ENCODE results near the gene LSG1.
"Not testable (repeated sequence)": the region's sequence is repeated elsewhere in the genome, so short reads cannot be mapped to it uniquely, and the experiment has no call there.

LSG1 gene

GRCh38 chr3:194654443-194654842 is 17.5 kb downstream of the LSG1 start:
- no peak for DNase-seq

GRCh38 chr3:194647747-194648146 is 24.2 kb downstream of the LSG1 start:
- no peak for DNase-seq

DNA sequence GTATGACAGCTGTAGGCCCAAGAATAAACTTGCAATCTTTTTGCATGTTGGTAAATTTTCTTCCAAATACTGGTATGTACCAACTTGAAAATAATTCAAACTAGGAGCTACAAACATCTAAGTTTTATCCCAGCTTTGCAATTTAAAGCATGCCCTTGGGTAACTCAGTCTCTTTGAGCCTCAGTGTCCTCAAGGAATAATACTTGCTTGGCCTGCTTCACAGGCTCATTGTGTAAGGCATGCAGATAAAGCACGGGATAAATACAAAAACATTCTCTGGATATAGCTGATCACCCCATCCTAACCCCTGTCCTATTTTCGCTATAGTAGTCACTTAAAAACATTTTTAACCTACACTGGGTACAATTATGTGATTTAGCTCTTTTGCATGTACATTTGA is 29.2 kb downstream of the LSG1 start:
- DNase-seq: no peak

DNA sequence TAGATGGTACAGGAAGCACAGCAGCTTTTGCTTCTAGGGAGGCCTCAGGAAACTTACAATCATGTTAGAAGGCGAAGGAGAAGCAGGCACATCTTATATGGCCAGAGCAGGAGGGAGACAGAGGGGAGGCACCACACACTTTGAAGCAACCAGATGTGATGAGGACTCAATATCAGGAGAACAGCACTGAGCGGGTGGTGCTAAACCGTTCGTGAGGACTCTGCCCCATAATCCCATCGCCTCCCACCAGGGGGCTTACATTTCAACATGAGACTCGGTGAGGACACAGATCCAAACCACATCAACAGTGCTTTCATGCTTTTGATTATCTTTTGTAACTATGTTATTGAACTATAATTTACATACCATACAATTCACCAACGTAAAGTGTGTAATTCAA is 31.2 kb downstream of the LSG1 start:
- peak; percentile 6 to 65 (median 24) for DNase-seq

GRCh38 chr3:194638991-194639605 is 32.9 kb downstream of the LSG1 start:
- DNase-seq: no peak

- no peak for DNase-seq
Observed at GRCh38 chr3:194637541-194638400, 34.2 kb downstream of the LSG1 start.

- DNase-seq: no peak
Observed at GRCh38 chr3:194637066-194637465, 34.9 kb downstream of the LSG1 start.

DNA sequence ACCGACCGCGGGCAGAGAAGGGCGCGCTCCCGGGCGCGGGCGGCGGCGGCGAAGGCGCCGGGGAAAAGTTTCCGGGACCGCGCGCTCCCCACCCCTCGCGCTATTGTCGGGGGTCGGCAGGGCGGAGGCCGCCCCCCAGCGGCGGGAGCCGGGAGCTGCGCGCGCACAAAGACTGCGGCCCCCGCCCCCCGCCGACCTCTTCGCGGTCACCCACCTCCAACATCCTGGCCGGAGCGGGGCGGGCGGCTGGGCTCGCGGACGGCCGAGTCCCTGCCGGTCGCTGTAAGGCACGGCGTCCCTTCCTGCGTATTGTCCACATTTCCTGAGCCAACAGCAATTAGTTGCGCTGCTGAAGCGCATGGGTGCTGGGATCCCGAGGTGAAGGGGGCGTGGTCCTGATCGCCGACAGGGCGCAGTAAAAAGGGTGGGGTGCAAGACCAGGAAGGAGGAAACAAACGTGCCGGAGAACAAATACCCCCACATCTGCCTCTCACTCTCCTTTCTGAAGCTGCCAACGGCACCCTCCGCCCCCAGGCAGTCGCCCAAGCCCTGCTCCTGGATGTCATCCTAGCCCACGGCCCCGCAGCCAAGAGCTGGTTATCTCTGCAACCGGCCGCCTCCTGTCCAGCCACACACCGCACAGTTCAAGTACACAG is 38.5 kb downstream of the LSG1 start, which contains the start of gene TMEM44:
TSS of gene TMEM44 (minus strand) at position 71 of the 656 bp plus-strand sequence. CDS start 204 bp downstream, outside the sequence.
- peak; percentile 21 to 60 (median 46) for DNase-seq

GRCh38 chr3:194632809-194633348 is 39.1 kb downstream of the LSG1 start:
- no peak for DNase-seq

DNA sequence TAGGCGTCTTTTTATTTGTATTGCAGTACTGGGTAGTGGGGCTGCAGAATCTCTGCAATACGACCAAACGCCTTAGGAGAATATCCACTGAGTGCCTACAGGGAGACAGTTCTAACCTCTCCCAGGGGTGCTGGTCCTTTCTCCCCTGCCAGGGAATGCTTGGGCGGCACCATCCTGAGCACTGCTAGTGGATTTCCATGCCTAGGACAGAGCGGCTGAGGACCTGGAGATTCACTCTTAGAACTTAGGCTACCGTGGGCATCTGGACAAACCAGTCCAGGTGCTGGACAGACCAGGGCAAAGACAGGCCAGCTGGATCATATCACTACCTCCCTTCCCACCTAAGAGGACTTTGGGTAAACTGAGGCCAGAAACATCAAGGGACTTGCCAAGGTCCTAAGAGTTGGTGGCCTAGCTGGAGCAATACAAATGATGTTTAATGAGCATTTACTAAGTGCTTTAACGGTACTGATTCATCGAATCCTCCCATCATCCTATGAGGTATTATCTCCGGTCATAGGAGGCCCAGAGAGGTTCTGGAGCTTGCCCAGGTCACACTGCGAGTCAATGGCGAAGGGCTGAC is 39.7 kb downstream of the LSG1 start:
- DNase-seq: no peak

DNA sequence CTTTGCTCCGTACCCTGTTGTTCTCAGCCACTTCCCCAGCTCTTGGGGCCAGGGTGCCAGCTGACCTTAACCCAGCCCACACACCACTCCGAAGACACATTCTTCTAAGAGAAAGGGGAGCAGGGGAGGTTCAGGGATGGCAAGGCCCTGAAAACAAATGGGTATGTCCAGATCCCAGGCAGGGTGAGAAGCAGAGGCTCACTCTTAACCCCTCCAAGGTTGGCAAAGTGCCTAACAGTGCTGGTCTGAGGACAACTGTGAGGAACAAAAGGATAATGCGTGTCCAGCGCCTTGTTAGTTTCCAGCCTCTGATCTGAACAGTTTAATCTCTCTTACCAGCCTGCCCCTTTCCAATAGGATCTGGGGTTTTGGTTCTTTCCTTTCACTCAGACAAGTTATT is 40.3 kb downstream of the LSG1 start:
- DNase-seq: no peak

GRCh38 chr3:194630681-194631080 is 41.3 kb downstream of the LSG1 start:
- not testable (repeated sequence) for DNase-seq

GRCh38 chr3:194624956-194625355 is 47.0 kb downstream of the LSG1 start:
- DNase-seq: no peak

DNA sequence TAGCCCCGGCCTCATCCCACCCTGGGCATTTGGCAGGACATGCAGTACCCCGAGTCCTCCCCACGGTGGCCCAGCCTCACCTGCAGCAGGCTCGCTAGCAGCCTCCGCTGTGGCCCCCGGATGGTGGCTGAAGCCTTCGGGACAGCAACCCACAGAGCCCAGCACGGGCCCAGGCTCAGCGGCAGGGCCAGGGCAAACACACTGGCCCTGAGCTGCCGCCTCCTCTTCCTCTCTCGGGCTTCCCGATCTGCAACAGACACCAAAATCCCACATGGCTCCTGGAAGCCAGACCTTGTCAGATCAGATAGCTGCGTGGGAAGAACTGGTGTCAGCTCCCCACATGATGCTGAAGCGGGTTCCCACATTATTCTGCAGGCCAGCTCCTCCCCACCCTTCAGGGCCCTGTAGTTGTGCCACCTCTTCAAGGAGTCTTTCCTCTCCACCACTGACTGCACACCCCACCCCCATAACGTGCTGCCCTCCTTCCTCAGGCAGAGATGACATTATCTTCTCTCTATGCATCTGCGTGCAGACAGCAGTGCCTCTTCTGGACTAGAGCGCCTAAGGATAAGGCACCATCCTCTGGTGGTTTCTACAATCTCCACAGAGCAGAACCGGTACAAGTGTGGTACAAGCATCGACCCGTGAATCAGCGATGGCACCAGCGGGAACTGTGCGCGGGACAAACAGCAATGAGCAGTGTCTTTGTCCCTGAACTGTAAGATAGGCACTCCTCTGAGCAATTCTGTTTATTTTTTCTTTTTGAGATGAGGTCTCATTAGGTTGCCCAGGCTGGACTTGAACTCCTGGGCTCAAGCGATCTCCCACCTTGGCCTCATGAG is 48.3 kb downstream of the LSG1 start:
- no peak for DNase-seq

- DNase-seq: no peak
Observed at GRCh38 chr3:194622621-194623340, 49.2 kb downstream of the LSG1 start.

DNA sequence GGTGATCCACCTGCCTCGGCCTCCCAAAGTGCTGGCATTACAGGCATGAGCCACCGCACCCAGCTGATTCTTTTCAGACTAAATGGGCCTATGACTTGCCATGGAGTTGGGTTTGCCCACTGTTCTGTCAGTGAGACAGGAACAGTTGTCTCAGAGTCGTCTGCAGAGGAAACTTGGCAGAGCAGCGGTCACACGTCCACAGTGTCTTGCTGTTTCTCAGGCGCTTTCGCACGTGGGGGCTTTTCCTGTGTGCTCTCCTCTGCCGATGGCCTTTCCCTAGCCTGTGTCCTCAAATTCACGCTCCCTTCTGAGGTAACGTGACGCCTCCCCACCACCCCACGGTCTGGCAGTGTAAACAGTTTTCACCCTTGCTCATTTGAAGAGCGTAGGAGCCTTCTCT is 50.0 kb downstream of the LSG1 start:
- no peak for DNase-seq

DNA sequence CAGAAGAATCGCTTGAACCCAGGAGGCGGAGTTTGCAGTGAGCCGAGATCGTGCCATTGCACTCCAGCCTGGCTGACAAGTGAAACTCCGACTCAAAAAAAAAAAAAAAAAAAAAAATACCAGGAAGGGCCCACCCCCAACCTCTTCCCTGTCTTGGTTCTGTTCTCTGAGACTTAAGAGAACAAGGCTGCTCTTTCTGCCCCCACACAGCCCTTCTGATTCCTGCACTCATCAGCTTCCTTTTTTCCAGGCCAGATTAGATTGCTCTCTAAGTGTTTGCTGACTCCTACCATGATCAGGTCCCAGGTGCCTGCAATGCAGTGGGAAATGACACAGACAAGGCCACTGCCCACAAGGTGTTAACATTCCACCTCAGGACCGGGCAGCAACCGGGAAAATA is 51.8 kb downstream of the LSG1 start:
- DNase-seq: no peak

DNA sequence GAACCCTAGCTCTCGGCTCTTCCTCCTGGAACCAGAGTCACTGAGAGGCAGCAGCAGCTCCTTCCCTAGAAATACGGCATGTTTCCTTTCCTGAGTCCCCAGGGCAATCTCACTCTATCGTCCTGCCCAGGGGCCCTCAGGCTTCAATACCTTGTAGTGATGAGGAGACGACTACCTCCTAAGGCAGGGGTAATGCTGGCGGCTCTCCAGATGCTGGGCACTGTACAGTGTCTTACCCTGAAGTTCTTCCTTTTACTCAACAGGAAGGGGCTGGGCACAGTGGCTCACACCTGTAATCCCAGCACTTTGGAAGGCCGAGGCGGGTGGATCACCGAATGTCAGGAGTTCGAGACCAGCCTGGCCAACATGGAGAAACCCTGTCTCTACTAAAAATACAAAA is 52.2 kb downstream of the LSG1 start:
- DNase-seq: no peak

DNA sequence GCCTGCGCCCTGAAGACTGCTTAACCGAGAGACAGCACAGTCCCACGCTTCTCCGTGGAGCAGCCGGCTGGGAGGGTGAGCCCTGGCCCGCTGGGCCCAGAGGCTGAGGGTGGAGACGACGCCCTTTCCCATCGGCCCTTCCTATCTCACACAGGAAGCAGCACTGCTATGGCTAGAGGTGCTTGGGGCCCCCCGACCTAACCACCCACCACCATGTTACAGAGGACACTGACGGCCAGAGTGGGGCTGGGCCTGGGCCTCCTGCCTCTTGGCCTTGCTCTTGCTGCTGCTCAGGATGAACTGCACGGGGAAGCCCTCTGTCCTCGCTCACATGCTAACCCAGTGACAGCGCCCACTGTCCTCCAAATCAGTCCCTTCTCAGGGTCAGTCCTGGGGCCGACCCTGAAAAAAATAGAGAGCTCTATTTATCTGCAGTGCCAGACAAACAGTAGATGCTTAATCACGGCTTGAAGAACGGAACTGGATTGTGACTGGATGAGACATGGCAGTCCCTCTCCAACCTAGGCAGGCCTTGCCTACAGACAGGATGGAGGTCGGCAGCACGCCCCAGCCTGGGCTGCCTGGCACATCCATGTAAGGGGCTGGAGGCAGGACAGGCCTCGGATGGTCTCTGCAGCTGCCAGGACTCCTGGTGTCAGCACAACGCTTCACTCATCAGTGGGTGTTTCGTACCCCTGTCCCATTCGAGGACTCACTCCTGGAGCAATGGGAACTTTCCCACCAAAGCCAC is 53.0 kb downstream of the LSG1 start:
- no peak for DNase-seq

GRCh38 chr3:194617827-194618226 is 54.2 kb downstream of the LSG1 start:
- DNase-seq: no peak
